ENCODE data around the gene CHST8.
"Not testable (repeated sequence)": the region's sequence is repeated elsewhere in the genome, so short reads cannot be mapped to it uniquely, and the experiment has no call there.

CHST8 gene

GRCh38 chr19:33646306-33646705, 24.6 kb downstream of the CHST8 start:
- no peak for DNase-seq

GRCh38 chr19:33647146-33647545, 25.4 kb downstream of the CHST8 start:
- DNase-seq = no peak

- no peak for DNase-seq
Measured at GRCh38 chr19:33649627-33650305, 28.0 kb downstream of the CHST8 start.

GRCh38 chr19:33653684-33654083, 31.9 kb downstream of the CHST8 start:
- DNase-seq = no peak

GRCh38 chr19:33654840-33655508, 33.2 kb downstream of the CHST8 start:
- DNase-seq = peak; percentile 31

- no peak for DNase-seq
Measured at GRCh38 chr19:33659835-33660234, 38.1 kb downstream of the CHST8 start.

GRCh38 chr19:33660410-33661124, 38.8 kb downstream of the CHST8 start:
- DNase-seq = no peak

GRCh38 chr19:33661336-33661735, 39.6 kb downstream of the CHST8 start:
- DNase-seq = no peak

GRCh38 chr19:33662391-33663092, 40.8 kb downstream of the CHST8 start:
- no peak for DNase-seq

- DNase-seq = not testable (repeated sequence)
Measured at GRCh38 chr19:33663316-33663715, 41.6 kb downstream of the CHST8 start.

- no peak for DNase-seq
Measured at GRCh38 chr19:33664744-33665143, 43.0 kb downstream of the CHST8 start.

GRCh38 chr19:33665776-33666595, 44.2 kb downstream of the CHST8 start:
- DNase-seq = peak; percentile 43

GRCh38 chr19:33667141-33667650, 45.4 kb downstream of the CHST8 start:
- no peak for DNase-seq

- no peak for DNase-seq
Measured at GRCh38 chr19:33667881-33668280, 46.1 kb downstream of the CHST8 start.

GRCh38 chr19:33668968-33669367, 47.2 kb downstream of the CHST8 start:
- DNase-seq = no peak

- DNase-seq = no peak
Measured at GRCh38 chr19:33669376-33669775, 47.6 kb downstream of the CHST8 start.

- no peak for DNase-seq
Measured at GRCh38 chr19:33670398-33670797, 48.6 kb downstream of the CHST8 start.

GRCh38 chr19:33671211-33671610, 49.5 kb downstream of the CHST8 start:
- no peak for DNase-seq

GRCh38 chr19:33673258-33673875, 51.6 kb downstream of the CHST8 start:
- no peak for DNase-seq

GRCh38 chr19:33673996-33674625, 52.4 kb downstream of the CHST8 start:
- no peak for DNase-seq
